HepG2 (cell line): ENCODE data around the gene CHAF1A. TPM values are rescaled to one million over a fixed set of nuclear protein-coding genes. Genes with fewer than 3 reads are reported as not detected.

Experiments
- ATAD3A ChIP-seq: sonication (generic); formaldehyde crosslinking; IDR thresholded peaks from 2 replicates; pipeline ENCODE4 v1.4.0; 2020; ENCODE audit warnings: missing genetic modification reagents
- BHLHE40 ChIP-seq: IDR thresholded peaks from 2 replicates; pipeline ENCODE4 v1.6.1; 2011; ENCODE audit warnings: low read length, improper control_type of control experiment
- CAMTA2 ChIP-seq: sonication (generic); formaldehyde crosslinking; IDR thresholded peaks from 2 replicates; pipeline ENCODE4 v1.4.0; 2020; ENCODE audit warnings: mild to moderate bottlenecking, missing genetic modification reagents, borderline replicate concordance
- CCDC6 ChIP-seq: sonication (generic); formaldehyde crosslinking; IDR thresholded peaks from 2 replicates; pipeline ENCODE4 v1.8.1; 2022; ENCODE audit warnings: mild to moderate bottlenecking, missing genetic modification reagents, moderate library complexity
- JUND ChIP-seq: sonication (generic); formaldehyde crosslinking; IDR thresholded peaks from 2 replicates; pipeline ENCODE4 v1.8.0; 2022; ENCODE audit warnings: mild to moderate bottlenecking, missing genetic modification reagents
- MIER2 ChIP-seq: IDR thresholded peaks from 2 replicates; pipeline ENCODE4 v1.6.1; 2016; ENCODE audit warnings: missing biosample characterization, missing genetic modification reagents
- PHF5A ChIP-seq: IDR thresholded peaks from one replicate; pipeline ENCODE4 v1.6.1; 2018; ENCODE audit warnings: low read depth, missing genetic modification reagents; ENCODE audit not compliant: unreplicated experiment
- PRPF4 ChIP-seq: fragments of 200-400 bp; formaldehyde crosslinking; IDR thresholded peaks from 2 replicates; pipeline ENCODE4 v1.6.1; 2016; ENCODE audit warnings: low read length, low read depth; ENCODE audit not compliant: poor library complexity, severe bottlenecking
- SMC3 ChIP-seq: IDR thresholded peaks from 2 replicates; pipeline ENCODE4 v1.6.1; 2011; ENCODE audit warnings: low read length, improper control_type of control experiment
- SRSF4 ChIP-seq: fragments of 200-400 bp; formaldehyde crosslinking; IDR thresholded peaks from one replicate; pipeline ENCODE4 v1.6.1; 2018; ENCODE audit warnings: mild to moderate bottlenecking, low read depth, low read length, moderate library complexity; ENCODE audit not compliant: poor library complexity, severe bottlenecking
- STAG1 ChIP-seq: sonication (generic); formaldehyde crosslinking; IDR thresholded peaks from 2 replicates; pipeline ENCODE4 v1.4.0; 2020; ENCODE audit warnings: missing genetic modification reagents
- SUZ12 ChIP-seq: fragments of 150-350 bp; IDR thresholded peaks from 2 replicates; pipeline ENCODE4 v1.6.1; 2014; ENCODE audit warnings: low read depth, low read length
- THAP11 ChIP-seq: IDR thresholded peaks from 2 replicates; pipeline ENCODE4 v1.6.1; 2016; ENCODE audit warnings: missing biosample characterization, missing genetic modification reagents
- XRCC5 ChIP-seq: fragments of 200-400 bp; formaldehyde crosslinking; optimal IDR thresholded peaks from 2 replicates; pipeline ENCODE3; 2017; ENCODE audit warnings: mild to moderate bottlenecking, low read length
- ZBTB7B ChIP-seq: sonication (generic); formaldehyde crosslinking; IDR thresholded peaks from 2 replicates; pipeline ENCODE4 v1.4.0; 2020; ENCODE audit warnings: missing genetic modification reagents
- ZNF10 ChIP-seq: sonication (generic); formaldehyde crosslinking; IDR thresholded peaks from 2 replicates; pipeline ENCODE4 v1.4.0; 2020; ENCODE audit warnings: mild to moderate bottlenecking, low read depth, missing genetic modification reagents, borderline replicate concordance
- ZNF20 ChIP-seq: sonication (generic); formaldehyde crosslinking; IDR thresholded peaks from 2 replicates; pipeline ENCODE4 v1.4.0; 2020; ENCODE audit warnings: mild to moderate bottlenecking, moderate library complexity, missing genetic modification reagents
- ZNF263 ChIP-seq: sonication (generic); formaldehyde crosslinking; IDR thresholded peaks from 2 replicates; pipeline ENCODE4 v1.4.0; 2020; ENCODE audit warnings: missing genetic modification reagents
- ZNF333 ChIP-seq: sonication (generic); formaldehyde crosslinking; IDR thresholded peaks from 2 replicates; pipeline ENCODE4 v1.4.0; 2020; ENCODE audit warnings: mild to moderate bottlenecking, missing genetic modification reagents, borderline replicate concordance
- ZNF337 ChIP-seq: sonication (generic); formaldehyde crosslinking; IDR thresholded peaks from 2 replicates; pipeline ENCODE4 v1.5.1; 2020; ENCODE audit warnings: missing genetic modification reagents, low read depth, mild to moderate bottlenecking, borderline replicate concordance
- ZNF34 ChIP-seq: sonication (generic); formaldehyde crosslinking; IDR thresholded peaks from 2 replicates; pipeline ENCODE4 v1.4.0; 2020; ENCODE audit warnings: mild to moderate bottlenecking, missing genetic modification reagents, borderline replicate concordance
- ZNF619 ChIP-seq: sonication (generic); formaldehyde crosslinking; IDR thresholded peaks from 2 replicates; pipeline ENCODE4 v1.4.0; 2020; ENCODE audit warnings: mild to moderate bottlenecking, missing genetic modification reagents
- ZNF766 ChIP-seq: sonication (generic); formaldehyde crosslinking; IDR thresholded peaks from 2 replicates; pipeline ENCODE4 v1.5.0; 2020; ENCODE audit warnings: missing genetic modification reagents, borderline replicate concordance
- polyA plus RNA-seq, 8 experiments: library from polyadenylated mRNA; depleted of rRNA in 3 of 8; stranded (reverse) in 7 of 8; unstranded in 1 of 8; fragments of >200 nt; fragmentation: Illumina TruSeq in 4 of 8; extraction: Trizol in 4 of 8; gene quantifications; 2 replicates each; pipeline versions ENCODE4 v1.2.1 to v1.2.3, GENCODE V29; 2011 to 2016; ENCODE audit warnings: low read depth in 4 of 8, missing spikeins in 1 of 8, mixed read lengths in 1 of 8; ENCODE audit not compliant: insufficient read depth in 1 of 8
- total RNA-seq, 5 experiments: library from RNA; depleted of rRNA; stranded (reverse); fragments of >200 nt; fragmentation: Illumina TruSeq; extraction: Trizol; gene quantifications; 2 replicates each; pipeline ENCODE4 v1.2.3, GENCODE V29; 2016; ENCODE audit warnings: low read depth in 1 of 5
- TF ChIP-seq, protein P1 (sequence below): IDR thresholded peaks from 2 replicates; pipeline ENCODE4 v1.6.1; 2018; ENCODE audit warnings: missing genetic modification reagents
- TF ChIP-seq, protein P2 (sequence below): sonication (generic); formaldehyde crosslinking; IDR thresholded peaks from 2 replicates; pipeline ENCODE4 v1.5.1; 2020; ENCODE audit warnings: missing genetic modification reagents, mild to moderate bottlenecking, borderline replicate concordance
- TF ChIP-seq, protein P3 (sequence below): sonication (generic); formaldehyde crosslinking; IDR thresholded peaks from 2 replicates; pipeline ENCODE4 v1.4.0; 2020; ENCODE audit warnings: missing genetic modification reagents
- TF ChIP-seq, protein P4 (sequence below): sonication (generic); formaldehyde crosslinking; IDR thresholded peaks from 2 replicates; pipeline ENCODE4 v1.5.0; 2020; ENCODE audit warnings: missing genetic modification reagents

CHAF1A gene
- total and polyA plus RNA-seq, 2 of the 13 experiments (the other 11 are each of a cell fraction or from before 2014, with no cell fraction given), result 11.0 to 34.8 TPM

DNA sequence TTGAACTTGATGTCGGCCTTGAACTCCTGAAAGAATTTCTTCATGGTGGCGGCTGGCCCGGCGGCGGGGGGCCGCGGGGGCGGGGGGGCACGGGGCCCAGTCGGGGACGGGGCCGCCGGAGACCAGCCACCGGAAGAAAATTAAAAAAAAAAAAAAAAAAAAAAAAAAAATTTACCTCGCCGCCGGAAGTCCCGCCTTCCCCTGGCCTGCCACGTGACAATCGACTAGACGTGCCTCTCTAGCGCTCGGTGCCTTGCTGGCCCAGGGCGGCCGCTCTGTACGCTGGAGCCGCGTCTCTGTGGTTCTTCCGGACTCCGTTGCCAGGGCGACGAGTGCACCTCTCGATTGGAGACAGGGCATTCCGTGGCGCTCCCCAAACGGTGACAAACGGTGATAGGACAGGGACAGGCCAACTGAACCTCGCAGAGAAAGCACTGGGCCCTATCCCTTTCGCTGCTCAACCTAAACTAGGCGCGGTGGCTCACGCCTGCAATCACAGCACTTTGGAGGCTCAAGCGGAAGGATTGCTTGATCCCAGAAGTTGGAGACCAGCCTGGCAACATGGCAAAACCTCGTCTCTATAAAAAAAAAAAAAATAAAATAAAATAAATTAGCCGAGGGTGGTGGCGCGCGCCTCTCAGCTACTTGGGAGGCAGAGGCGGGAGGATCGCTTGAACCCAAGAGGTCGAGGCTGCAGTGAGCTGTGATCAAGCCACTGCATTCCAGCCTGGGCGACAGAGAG lies 55.4 kb downstream of the CHAF1A start, which contains the start of gene UBXN6 (continued):
- peak; percentile 82 for TF ChIP-seq BHLHE40
- TF ChIP-seq ZNF34 (CRISPR knock-in tag), result no peak
- no peak for TF ChIP-seq SMC3
- no peak for TF ChIP-seq SUZ12
- no peak for TF ChIP-seq ZNF333 (CRISPR knock-in tag)
- no peak for TF ChIP-seq MIER2
- TF ChIP-seq, protein P1, sequence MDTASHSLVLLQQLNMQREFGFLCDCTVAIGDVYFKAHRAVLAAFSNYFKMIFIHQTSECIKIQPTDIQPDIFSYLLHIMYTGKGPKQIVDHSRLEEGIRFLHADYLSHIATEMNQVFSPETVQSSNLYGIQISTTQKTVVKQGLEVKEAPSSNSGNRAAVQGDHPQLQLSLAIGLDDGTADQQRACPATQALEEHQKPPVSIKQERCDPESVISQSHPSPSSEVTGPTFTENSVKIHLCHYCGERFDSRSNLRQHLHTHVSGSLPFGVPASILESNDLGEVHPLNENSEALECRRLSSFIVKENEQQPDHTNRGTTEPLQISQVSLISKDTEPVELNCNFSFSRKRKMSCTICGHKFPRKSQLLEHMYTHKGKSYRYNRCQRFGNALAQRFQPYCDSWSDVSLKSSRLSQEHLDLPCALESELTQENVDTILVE (CRISPR knock-in tag), result peak; percentile 94
- TF ChIP-seq JUND (CRISPR knock-in tag), result no peak
- no peak for TF ChIP-seq PRPF4
- no peak for TF ChIP-seq ZNF20 (CRISPR knock-in tag)
- TF ChIP-seq ZNF619 (CRISPR knock-in tag), result 0 out of 2 replicates have a peak, but pooled peaks have one; percentile 31
- TF ChIP-seq PHF5A, result peak; percentile 63
- TF ChIP-seq CCDC6 (CRISPR knock-in tag), result no peak
- TF ChIP-seq, protein P2, sequence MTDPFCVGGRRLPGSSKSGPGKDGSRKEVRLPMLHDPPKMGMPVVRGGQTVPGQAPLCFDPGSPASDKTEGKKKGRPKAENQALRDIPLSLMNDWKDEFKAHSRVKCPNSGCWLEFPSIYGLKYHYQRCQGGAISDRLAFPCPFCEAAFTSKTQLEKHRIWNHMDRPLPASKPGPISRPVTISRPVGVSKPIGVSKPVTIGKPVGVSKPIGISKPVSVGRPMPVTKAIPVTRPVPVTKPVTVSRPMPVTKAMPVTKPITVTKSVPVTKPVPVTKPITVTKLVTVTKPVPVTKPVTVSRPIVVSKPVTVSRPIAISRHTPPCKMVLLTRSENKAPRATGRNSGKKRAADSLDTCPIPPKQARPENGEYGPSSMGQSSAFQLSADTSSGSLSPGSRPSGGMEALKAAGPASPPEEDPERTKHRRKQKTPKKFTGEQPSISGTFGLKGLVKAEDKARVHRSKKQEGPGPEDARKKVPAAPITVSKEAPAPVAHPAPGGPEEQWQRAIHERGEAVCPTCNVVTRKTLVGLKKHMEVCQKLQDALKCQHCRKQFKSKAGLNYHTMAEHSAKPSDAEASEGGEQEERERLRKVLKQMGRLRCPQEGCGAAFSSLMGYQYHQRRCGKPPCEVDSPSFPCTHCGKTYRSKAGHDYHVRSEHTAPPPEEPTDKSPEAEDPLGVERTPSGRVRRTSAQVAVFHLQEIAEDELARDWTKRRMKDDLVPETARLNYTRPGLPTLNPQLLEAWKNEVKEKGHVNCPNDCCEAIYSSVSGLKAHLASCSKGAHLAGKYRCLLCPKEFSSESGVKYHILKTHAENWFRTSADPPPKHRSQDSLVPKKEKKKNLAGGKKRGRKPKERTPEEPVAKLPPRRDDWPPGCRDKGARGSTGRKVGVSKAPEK, result no peak
- TF ChIP-seq ATAD3A (CRISPR knock-in tag), result no peak
- peak; percentile 94 for TF ChIP-seq XRCC5
- no peak for TF ChIP-seq ZNF10
- peak; percentile 93 for TF ChIP-seq THAP11 (CRISPR knock-in tag)
- no peak for TF ChIP-seq ZBTB7B (CRISPR knock-in tag)
- TF ChIP-seq CAMTA2 (CRISPR knock-in tag), result no peak
- 0 out of 2 replicates have a peak, but pooled peaks have one; percentile 23 for TF ChIP-seq ZNF263
- TF ChIP-seq STAG1, result no peak
- no peak for TF ChIP-seq SRSF4
- TF ChIP-seq, protein P3, sequence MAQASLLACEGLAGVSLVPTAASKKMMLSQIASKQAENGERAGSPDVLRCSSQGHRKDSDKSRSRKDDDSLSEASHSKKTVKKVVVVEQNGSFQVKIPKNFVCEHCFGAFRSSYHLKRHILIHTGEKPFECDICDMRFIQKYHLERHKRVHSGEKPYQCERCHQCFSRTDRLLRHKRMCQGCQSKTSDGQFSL (CRISPR knock-in tag), result no peak
- no peak for TF ChIP-seq ZNF337 (CRISPR knock-in tag)
- TF ChIP-seq ZNF766 (CRISPR knock-in tag), result peak; percentile 57; the same call in 1 of the 2 replicates
- TF ChIP-seq, protein P4, sequence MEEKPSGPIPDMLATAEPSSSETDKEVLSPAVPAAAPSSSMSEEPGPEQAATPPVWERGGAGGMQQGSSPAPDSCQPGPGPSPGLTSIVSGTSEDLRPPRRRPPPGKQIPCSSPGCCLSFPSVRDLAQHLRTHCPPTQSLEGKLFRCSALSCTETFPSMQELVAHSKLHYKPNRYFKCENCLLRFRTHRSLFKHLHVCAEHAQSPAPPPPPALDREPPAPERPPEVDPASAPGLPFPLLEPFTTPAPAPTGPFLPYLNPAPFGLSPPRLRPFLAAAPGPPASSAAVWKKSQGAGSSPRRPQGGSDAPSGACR, result 0 out of 2 replicates have a peak, but pooled peaks have one; percentile 32
